G401.6 (cell line): ENCODE measurements around the gene SEC62.

ENCODE experiments used
- FAIRE-seq: peaks from 2 replicates; lab custom pipeline; 2012; peaks lifted over from hg19 to GRCh38; lab: Jason Lieb, UNC

Gene SEC62

DNA sequence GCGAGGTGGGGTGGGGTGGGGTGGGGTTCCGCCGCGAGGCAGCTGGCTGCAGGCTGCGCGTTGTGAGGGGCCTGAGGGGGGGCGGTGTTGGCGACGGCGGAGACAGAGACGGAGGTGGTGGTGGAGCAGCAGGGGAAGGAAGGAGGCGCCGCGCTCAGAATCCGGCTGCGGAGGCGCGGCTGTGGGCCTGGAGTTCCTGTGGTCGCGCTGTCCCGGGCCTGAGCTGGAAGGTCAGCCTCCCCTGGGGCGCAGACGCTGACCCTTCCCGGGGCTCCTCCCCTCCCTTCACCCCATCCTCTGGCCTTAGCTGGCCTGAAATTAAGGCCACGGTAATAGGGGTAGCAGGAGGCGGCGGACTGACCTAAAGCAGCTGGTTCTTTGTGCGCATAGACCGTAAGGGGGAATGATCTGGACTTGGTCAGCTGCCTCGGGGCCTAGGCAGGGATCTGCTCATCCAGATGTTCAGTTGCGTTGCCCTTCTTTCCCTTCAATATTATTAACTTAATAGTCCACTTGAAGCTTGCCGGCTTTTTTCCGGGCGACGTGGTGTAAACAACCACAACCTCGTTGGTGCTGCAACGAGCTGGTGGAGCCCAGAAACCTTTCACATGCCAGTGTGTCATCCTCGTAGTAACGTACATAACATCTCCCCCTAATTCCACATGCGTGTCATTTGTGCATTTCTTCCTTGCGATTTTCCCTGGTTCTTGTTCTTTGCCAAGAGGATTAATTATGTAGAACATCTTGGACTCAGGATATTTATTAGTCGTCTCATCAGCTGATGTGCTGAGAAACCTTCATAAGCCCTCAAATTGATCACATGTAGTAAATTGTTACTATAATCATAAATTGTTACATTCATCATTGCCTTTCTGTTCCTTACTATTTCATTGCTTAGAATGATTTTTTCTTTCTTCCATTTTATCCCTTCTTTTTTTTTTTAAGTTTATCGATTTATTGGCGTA is 626 bp downstream of the SEC62 start:
- no peak for FAIRE-seq

DNA sequence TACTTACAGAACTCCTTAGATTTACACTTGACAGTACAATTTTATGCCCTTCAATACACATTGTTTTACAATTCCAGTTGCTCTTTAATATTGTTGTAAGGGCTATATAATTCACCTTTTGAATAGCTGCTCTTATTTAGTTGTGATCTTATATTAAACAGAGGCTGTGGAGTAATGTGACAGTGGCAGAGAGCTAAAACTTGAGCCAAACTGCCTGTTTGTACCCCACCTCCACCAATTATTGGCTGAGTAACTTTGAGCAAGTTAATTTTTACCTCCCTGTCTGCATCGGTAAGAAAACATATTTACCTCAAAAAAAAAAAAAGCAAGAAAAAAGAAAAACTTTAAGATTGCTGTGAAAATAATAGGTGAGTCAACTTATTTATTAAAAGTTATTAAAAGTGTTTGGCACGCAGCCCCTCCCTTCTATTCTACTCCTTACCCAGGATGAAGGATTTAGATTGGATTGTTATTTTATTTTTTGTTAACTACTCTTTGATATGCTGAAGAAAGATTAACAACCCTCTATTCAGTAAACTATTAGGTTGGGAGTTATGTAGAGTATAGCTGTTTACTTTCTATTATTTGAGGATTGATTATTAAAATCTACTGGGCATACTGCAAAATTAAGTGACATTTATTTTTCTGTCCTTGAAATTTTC is 1.7 kb downstream of the SEC62 start:
- FAIRE-seq, result no peak

DNA sequence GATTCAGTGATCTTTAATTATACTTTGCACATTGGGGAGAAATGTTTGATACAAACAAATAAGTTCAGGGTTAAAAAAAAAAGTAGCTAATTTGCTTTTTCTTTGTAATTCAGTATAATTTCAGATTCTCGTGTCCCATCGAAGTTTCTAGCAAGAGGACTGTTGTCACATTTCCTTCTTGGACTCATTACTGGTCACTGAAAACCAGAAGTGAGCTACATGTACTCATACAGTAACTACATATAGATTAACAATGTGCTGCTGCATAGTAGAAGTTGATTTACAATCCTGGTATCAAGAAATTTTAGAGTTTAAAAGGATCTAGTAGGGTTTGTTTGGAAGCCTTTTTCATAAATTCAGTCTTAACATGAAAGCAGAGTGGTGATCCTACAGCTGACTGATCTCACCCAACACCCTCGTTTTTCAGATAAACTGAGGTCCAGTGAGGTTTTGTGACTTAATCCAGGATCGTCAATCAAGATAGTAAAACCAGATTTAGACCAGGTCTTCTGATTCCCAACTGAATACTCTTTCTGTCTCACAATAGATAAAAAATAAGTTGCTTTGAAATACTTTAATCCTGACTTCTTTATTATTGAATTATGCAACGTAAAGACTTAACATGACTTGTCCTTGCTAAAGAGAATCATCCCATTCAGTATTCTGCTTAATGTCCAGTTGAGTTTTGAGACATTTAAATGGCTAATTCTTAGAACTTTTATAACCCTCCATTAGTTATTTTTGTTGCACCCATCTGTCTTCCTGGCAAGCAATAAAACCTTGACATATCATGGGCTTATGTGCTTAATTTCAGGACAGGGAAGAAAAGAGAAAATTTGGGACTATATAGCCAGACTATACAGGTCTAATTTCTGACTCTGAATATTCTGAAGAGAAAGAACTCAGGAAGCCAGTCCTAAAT is 2.8 kb downstream of the SEC62 start:
- no peak for FAIRE-seq

DNA sequence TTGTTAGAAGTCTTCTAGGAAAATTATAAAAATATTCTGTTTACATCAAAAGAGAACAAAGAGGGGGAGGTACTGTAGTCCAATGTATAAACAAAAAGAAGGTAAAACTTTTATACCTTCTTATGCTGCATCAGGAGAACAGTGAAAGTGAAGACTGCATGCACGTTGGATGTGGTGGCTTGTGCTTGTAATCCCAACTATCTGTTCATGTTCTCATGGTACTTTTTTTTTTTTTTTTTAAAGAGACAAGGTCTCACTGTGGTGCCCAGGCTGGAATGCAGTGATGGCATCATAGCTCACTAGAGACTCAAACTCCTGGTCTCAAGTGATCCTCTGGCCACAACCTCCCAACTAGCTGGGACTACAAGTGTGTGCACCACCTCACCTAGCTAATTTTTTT is 4.2 kb downstream of the SEC62 start:
- no peak for FAIRE-seq

DNA sequence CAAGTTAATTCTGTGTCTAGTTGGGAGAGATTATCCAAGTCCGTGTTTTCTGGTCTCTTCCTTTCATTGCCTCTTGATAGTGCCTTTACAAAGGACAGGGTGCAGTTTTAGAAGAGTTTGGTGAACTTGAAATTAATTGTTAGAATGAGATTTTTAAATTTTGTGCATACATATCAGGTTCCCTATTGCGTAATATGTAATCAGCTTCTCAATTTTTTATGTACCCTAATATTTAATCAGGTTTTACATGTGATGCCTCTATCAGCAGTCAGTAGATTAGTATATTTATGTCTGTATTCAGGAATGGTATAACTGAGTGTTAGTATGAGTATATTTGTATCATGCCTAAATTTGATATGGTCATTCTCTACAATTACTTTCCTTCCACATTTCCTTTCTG is 4.9 kb downstream of the SEC62 start:
- FAIRE-seq, result no peak

DNA sequence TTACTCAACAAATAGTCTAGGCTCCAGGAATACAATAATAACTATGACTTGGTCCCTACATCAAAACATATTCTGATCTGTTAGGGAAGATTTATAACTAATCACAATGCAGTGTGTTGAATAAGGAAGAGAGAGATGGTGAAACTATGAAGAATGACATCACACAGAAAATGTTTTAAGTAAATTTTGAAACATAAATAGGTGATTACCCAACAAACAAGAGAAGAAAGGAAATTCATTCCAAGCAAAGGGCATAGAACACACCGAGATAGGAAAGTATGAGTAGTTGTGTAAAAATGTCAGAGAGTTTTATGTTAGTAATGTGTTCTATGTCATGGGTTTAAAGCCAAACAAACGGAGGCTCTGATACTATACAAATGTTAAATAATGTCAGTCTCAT is 13.4 kb downstream of the SEC62 start:
- no peak for FAIRE-seq

DNA sequence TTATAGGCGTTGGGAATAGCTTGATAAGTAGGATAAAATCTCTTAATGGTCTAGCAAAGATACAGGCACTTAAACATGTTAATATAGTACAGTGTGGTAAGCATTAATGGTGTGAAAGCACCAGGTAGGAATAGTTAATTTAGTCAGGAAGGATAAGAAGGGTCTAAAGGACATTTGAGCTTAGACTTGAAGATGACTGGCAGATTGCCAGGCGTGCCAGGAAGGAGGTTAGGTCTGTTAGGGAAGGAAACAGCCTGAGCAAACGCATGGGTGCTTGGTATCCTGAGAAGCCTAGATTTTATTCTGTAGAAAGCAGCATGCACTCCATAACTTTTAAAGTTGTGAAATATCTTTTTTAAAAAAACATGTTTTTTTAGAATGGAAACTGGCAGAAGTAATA is 17.7 kb downstream of the SEC62 start:
- FAIRE-seq, result no peak

DNA sequence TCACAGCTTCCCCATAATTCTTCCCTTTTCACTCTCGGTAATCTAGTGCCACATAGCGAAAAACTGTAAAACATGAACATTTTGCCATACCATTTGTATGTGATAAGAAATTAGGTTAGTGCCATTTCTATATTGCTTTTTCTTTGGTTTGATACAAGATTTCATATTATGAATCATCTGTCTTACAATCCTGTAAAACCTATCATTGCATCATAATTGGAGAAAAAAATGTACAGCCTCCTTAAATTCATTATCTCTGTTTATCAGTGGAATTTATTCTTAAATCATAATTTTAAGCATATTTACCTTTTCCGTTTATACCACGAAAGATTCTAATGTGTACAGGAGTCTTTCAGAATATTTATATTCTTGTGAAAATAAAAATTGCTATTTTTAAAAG is 23.8 kb downstream of the SEC62 start:
- peak; percentile 3 for FAIRE-seq

DNA sequence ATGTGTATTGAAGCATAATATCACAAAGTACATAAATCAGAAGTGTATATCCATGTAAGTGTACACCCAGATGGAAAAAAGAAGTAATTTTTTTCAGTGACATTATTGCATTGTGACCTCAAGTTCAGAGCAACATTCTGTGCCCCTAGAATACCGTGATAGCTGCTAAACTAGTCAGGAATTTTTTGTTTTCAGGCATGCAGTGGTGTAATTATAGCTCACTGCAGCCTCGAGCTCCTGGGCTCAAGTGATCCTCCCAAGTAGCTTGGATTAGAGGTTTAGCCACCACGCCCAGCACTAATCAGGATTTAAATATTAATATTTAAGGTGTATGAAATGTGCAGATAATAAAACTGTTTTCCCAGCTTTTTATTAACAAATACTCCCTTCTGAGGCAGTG is 25.5 kb downstream of the SEC62 start:
- FAIRE-seq, result no peak

DNA sequence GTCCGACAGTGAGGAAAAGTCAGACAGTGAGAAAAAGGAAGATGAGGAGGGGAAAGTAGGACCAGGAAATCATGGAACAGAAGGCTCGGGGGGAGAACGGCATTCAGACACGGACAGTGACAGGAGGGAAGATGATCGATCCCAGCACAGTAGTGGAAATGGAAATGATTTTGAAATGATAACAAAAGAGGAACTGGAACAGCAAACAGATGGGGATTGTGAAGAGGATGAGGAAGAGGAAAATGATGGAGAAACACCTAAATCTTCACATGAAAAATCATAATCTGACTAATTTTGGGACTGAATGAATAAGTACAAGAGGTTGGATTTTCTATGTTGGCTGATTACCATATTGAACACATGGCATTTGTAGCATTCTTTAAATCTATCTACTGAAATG is 26.2 kb downstream of the SEC62 start:
- no peak for FAIRE-seq

DNA sequence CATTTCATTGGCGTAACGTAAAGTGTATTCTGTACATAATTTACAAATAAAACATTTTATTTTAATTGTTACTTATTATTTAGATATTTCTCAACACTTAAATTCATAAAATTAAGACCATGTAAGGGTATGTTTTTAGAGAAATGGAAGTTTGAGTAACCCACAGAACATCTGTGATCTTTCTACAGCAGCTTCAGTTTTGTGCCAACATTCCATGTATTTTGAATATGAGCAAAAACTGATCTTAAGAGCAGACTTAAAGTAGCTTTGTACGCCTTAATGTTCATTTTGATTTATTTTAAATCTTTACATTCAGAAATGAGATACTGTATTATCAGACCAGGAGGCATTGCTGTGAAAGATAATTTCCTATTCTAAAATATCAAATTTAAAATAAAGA is 27.2 kb downstream of the SEC62 start:
- no peak for FAIRE-seq

DNA sequence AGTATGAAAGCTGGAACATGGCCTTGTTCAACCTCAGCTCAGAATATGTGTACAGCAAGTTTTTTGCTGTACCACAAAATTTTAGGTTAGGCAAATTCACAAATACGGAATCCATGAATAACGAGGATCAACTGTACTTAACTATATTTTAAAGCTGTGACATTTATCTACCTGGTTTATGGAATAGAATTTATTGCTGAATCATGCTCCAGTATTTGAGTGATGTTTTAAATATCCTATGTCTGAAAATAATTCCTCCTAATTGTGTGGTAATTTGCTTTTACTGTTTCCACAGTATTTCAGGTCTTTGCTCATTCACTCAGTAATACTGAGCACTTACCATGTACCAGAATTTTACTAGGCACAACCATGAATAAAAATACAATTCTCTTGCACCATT is 29.5 kb downstream of the SEC62 start:
- no peak for FAIRE-seq

DNA sequence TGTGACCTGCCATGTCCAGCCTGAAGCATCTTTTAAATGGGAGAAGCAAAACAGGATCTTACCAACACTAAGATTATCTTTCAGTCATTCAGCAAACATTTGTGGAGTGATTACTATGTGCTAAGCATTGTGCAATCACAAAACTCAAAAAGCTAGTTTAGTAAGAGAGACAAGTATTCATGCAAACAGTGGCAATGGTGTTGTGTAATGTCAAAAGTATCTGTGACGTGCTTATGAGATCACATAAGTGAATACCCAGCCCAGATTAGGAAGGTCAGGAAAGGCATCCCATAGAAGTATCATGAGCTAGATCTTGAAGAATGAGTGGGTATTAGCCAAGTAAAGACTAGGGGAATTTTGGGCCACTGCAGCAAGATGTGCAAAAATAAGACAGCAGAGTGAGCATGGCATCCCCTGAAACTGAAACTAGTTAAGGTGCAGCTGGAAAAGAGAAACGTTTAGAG is 32.1 kb downstream of the SEC62 start:
- FAIRE-seq, result no peak

DNA sequence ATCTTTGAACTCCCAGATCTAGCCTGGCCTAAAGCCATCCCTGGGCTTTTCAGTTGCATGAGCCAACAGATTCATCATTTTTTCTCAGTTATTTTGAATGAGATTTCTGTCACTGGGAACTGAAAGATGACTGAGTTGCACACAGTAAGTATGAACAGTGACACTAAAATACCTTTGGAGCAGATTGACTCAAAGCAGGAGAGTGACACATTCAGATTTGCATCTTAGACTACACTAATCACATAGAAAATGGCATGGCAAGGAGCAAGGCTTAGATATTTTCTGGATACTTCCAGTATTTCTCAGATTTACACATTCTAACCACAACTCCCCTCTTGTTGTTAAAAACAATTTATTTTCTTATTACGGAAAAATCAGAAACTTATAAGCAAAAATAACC is 32.8 kb downstream of the SEC62 start:
- no peak for FAIRE-seq

DNA sequence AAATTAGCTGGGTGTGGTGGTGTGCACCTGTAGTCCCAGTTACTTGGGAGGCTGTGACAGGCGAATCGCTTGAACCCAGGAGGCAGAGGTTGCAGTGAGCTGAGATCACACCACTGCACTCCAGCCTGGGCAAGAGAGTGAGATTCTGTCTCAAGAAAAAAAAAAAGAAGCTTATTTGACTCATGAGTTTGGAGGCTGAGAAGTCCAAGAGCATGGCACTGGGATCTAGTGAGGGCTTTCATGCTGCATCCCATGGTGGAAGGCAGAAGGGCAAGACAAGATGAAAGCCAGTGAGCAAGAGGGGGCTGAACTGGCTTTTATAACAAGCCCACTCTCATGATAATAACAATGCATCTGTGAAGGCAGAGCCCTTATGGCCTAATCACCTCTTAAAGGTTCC is 33.4 kb downstream of the SEC62 start:
- FAIRE-seq, result no peak

DNA sequence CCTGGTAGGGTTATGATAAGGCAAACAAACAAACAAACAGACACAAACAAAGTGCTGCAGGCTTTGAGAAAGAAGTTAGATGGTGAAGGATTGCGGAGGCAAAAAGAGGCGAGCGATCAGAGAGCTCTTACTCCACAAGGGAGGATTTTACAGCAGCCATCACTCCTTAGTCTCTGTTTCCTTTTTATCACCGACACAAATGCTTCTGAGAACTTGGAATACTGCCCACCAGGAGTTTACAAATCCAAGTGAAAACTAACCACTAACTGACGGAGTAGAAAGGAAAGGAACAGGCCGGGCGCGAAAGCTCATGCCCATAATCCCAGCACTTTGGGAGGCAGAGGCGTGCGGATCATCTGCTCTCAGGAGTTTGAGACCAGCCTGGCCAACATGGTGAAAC is 35.6 kb downstream of the SEC62 start:
- no peak for FAIRE-seq

DNA sequence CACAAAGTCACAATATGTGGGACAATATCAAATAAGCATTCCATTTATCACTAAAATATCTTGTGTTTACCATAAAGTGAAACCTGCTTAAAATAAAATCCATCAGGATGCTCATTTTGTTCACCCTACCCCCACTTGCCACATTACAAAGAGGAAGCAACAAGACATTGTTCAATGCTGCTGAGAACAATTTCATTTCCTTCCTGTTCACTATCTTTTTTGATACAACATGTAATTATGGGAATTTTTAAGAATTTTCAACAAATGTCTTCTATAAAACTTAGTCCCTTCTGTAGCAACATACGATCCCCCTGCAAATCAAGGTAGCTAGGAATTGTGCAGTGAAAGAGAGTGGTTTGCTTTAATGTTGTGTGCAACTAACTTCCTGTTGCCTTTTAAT is 36.3 kb downstream of the SEC62 start:
- no peak for FAIRE-seq

DNA sequence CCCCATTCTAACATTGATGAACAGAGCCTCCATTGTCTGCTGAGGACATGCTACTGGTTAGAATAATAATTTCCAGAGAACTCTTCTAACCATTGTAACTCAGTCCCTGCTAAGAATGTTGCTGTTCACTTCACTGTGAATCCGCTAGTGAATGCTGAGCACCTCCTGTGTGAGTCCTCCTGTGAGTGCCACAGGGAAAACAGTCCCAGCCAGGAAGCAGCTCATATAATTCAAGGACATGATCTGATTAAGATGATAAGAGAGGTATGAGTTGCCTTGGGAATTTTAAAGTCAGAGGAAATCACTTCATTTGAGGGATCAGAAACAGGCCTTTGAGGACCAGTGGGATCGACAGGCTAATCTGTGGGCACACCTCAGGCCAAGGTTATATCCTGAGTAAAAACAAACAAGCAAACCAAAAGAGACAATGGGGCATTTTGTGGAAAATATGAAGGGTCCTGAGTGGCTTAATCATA is 37.3 kb downstream of the SEC62 start:
- FAIRE-seq, result no peak

DNA sequence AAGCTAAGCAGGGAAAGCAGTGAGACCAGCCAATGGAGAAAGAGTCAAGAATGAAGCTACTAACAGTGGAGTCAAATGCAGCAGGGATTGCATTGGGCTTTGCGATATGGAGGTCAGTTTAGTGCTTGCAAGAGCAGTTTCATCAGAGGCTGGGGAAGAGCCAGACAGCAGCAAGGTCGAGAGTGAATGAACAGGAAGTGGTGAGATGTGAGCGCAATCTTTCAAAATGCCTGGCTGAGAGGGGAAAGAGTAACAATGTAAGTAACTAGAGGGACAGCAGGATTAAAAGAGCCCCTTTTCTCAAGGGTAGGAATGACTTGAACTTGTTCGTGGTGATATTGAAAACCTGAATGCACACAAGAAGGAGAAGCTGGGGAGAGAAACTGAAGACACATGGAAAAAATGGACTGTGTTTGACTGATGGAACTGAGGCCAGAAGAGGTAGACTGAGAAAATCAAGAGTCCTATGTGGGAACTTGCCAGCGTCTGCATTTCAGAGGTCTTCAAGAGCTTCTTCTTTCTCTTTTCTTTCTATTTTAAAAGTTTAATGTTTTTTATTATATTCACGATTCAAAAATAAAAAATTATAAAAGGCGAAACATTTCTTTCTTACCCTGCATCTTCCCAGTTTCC is 40.5 kb downstream of the SEC62 start:
- no peak for FAIRE-seq

DNA sequence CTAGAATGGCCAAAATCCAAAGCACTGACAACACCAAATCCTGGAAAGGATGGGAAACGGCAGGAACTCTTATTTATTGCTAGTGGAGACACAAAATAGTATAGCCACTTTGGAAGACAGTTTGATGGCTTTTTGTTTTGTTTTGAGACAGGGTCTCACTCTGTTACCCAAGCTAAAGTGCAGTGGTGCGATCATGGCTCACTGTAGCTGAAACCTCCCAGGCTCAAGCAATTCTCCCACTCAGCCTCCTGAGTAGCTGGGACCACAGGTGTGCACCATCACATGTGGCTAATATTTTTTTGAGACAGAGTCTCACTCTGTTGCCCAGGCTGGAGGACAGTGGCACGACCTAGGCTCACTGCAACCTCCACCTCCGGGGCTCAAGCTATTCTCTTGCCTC is 43.9 kb downstream of the SEC62 start:
- FAIRE-seq, result no peak

DNA sequence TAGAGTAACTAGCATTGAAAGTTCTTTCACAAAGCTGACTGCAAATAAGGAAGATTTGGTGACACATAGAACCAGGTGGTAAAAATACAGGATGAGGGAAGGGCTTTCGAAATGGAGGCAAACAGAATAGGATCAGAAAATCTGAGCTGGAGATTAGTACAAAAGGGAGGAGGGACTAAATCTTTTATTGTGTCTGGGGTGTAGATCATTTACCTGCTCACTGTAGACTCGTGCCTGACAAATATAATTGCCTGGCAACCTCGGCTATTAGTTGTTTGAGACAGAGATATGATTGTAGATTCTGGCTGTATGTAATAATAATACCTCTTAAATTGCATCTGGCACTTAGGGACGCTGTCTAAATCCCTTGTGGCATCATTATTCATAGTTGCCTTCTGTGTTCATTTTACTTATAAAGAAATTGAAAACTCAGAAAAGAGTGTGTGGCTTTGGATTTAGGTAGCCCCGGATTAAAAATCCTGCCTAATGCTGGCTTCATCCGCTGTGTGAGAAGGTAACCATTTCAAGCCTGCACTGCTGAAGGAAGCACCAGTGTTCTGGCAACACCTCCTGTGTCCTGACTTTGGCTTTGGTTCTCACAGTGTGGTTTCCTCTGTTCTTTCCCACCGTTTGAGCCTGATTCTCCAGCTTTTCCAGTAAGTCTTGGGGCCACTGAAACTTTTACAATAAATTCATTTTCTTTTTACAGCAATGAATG is 46.2 kb downstream of the SEC62 start:
- no peak for FAIRE-seq
